Bone marrow (tissue), 2 donors: ENCODE results near the gene GJD2.

ENCODE experiments used
- DNase-seq, 2 donors: peaks; one replicate each; lab custom pipeline; 2025; lab: John Stamatoyannopoulos, UW

The GJD2 gene

GRCh38 chr15:34724481-34724880 is 30.3 kb downstream of the GJD2 start:
- DNase-seq: no peak

GRCh38 chr15:34722439-34722836 is 32.4 kb downstream of the GJD2 start:
- DNase-seq: no peak

GRCh38 chr15:34721802-34722438 is 32.9 kb downstream of the GJD2 start:
- no peak for DNase-seq

- no peak for DNase-seq
Observed at GRCh38 chr15:34721157-34721801, 33.5 kb downstream of the GJD2 start.

GRCh38 chr15:34719695-34720094 is 35.1 kb downstream of the GJD2 start:
- DNase-seq: no peak

- DNase-seq: no peak
Observed at GRCh38 chr15:34718681-34719665, 35.8 kb downstream of the GJD2 start.

- no peak for DNase-seq
Observed at GRCh38 chr15:34717729-34718128, 37.1 kb downstream of the GJD2 start.

GRCh38 chr15:34716111-34716510 is 38.7 kb downstream of the GJD2 start:
- no peak for DNase-seq

- DNase-seq: no peak
Observed at GRCh38 chr15:34714476-34715121, 40.2 kb downstream of the GJD2 start.

GRCh38 chr15:34713635-34714034 is 41.2 kb downstream of the GJD2 start:
- no peak for DNase-seq

- no peak for DNase-seq
Observed at GRCh38 chr15:34709866-34710265, 44.9 kb downstream of the GJD2 start.

- no peak for DNase-seq
Observed at GRCh38 chr15:34708422-34708821, 46.4 kb downstream of the GJD2 start.

- DNase-seq: no peak
Observed at GRCh38 chr15:34701536-34701935, 53.3 kb downstream of the GJD2 start.
